H1 (cell line): ENCODE results near the gene PLA2G1B. TPM values are rescaled to one million over a fixed set of nuclear protein-coding genes. Genes with fewer than 3 reads are reported as not detected.

Experiments
- CHD1 ChIP-seq: IDR thresholded peaks from 2 replicates; pipeline ENCODE4 v1.6.1; 2012; ENCODE audit warnings: low read depth, low read length, improper control_type of control experiment
- CHD2 ChIP-seq: IDR thresholded peaks from 2 replicates; pipeline ENCODE4 v1.6.1; 2012; ENCODE audit warnings: low read length, improper control_type of control experiment
- GABPA ChIP-seq: IDR thresholded peaks from 2 replicates; pipeline ENCODE4 v1.6.1; 2011; ENCODE audit warnings: mild to moderate bottlenecking, low read length, moderate library complexity, borderline replicate concordance; ENCODE audit not compliant: insufficient read depth
- HDAC6 ChIP-seq: IDR thresholded peaks from one replicate; pipeline ENCODE4 v1.7.1; 2012; ENCODE audit warnings: low read depth, mild to moderate bottlenecking, inconsistent platforms, low read length, moderate library complexity
- NRF1 ChIP-seq: IDR thresholded peaks from 2 replicates; pipeline ENCODE4 v1.6.1; 2011; ENCODE audit warnings: mild to moderate bottlenecking, low read depth, low read length, improper control_type of control experiment
- SUZ12 ChIP-seq: fragments of 200-600 bp; sonication (generic); IDR thresholded peaks from 2 replicates; pipeline ENCODE4 v1.6.1; 2012; ENCODE audit warnings: mild to moderate bottlenecking, inconsistent platforms, low read length, moderate library complexity, mixed read lengths
- TBP ChIP-seq: IDR thresholded peaks from 2 replicates; pipeline ENCODE4 v1.6.1; 2011; ENCODE audit warnings: low read depth, low read length, improper control_type of control experiment
- TCF12 ChIP-seq: IDR thresholded peaks from 2 replicates; pipeline ENCODE4 v1.6.1; 2011; ENCODE audit warnings: low read depth, mild to moderate bottlenecking, low read length
- TEAD4 ChIP-seq: IDR thresholded peaks from 2 replicates; pipeline ENCODE4 v1.6.1; 2012; ENCODE audit warnings: low read depth, low read length, inconsistent platforms, mixed read lengths
- ZNF274 ChIP-seq: IDR thresholded peaks from 2 replicates; pipeline ENCODE4 v1.7.0; 2012; ENCODE audit warnings: low read length, borderline replicate concordance; ENCODE audit errors: extremely low read depth
- polyA plus RNA-seq, 7 experiments: library from polyadenylated mRNA; depleted of rRNA in 3 of 7; stranded (reverse) in 5 of 7; unstranded in 2 of 7; fragments of >200 nt in 5 of 7; fragments of 200-250 nt in 2 of 7; gene quantifications; 1 replicate in 5 of 7; 2 replicates in 1 of 7; 4 replicates in 1 of 7; pipeline versions ENCODE4 v1.2.1 to v1.2.3, GENCODE V29; 2011 to 2013; ENCODE audit warnings: missing spikeins in 2 of 7, mixed read lengths in 2 of 7
- total RNA-seq: library from RNA; stranded (reverse); fragmentation: NEBNext Ultra II Directional; extraction: Animal tissue kit (Norgen Biotek cat#: 25700); gene quantifications from 2 replicates; pipeline ENCODE4 v1.2.1, GENCODE V29; 2021
- TF ChIP-seq, protein P1 (sequence below): fragments of 300-600 bp; sonication (generic); IDR thresholded peaks from 2 replicates; pipeline ENCODE4 v1.7.1; 2012; ENCODE audit warnings: low read length, moderate library complexity, mild to moderate bottlenecking, inconsistent platforms; ENCODE audit not compliant: insufficient replicate concordance

The PLA2G1B gene
- total and polyA plus RNA-seq, 2 of the 8 experiments (the other 6 are each of a cell fraction or from before 2014, with no cell fraction given), result not detected

- TF ChIP-seq, protein P1, sequence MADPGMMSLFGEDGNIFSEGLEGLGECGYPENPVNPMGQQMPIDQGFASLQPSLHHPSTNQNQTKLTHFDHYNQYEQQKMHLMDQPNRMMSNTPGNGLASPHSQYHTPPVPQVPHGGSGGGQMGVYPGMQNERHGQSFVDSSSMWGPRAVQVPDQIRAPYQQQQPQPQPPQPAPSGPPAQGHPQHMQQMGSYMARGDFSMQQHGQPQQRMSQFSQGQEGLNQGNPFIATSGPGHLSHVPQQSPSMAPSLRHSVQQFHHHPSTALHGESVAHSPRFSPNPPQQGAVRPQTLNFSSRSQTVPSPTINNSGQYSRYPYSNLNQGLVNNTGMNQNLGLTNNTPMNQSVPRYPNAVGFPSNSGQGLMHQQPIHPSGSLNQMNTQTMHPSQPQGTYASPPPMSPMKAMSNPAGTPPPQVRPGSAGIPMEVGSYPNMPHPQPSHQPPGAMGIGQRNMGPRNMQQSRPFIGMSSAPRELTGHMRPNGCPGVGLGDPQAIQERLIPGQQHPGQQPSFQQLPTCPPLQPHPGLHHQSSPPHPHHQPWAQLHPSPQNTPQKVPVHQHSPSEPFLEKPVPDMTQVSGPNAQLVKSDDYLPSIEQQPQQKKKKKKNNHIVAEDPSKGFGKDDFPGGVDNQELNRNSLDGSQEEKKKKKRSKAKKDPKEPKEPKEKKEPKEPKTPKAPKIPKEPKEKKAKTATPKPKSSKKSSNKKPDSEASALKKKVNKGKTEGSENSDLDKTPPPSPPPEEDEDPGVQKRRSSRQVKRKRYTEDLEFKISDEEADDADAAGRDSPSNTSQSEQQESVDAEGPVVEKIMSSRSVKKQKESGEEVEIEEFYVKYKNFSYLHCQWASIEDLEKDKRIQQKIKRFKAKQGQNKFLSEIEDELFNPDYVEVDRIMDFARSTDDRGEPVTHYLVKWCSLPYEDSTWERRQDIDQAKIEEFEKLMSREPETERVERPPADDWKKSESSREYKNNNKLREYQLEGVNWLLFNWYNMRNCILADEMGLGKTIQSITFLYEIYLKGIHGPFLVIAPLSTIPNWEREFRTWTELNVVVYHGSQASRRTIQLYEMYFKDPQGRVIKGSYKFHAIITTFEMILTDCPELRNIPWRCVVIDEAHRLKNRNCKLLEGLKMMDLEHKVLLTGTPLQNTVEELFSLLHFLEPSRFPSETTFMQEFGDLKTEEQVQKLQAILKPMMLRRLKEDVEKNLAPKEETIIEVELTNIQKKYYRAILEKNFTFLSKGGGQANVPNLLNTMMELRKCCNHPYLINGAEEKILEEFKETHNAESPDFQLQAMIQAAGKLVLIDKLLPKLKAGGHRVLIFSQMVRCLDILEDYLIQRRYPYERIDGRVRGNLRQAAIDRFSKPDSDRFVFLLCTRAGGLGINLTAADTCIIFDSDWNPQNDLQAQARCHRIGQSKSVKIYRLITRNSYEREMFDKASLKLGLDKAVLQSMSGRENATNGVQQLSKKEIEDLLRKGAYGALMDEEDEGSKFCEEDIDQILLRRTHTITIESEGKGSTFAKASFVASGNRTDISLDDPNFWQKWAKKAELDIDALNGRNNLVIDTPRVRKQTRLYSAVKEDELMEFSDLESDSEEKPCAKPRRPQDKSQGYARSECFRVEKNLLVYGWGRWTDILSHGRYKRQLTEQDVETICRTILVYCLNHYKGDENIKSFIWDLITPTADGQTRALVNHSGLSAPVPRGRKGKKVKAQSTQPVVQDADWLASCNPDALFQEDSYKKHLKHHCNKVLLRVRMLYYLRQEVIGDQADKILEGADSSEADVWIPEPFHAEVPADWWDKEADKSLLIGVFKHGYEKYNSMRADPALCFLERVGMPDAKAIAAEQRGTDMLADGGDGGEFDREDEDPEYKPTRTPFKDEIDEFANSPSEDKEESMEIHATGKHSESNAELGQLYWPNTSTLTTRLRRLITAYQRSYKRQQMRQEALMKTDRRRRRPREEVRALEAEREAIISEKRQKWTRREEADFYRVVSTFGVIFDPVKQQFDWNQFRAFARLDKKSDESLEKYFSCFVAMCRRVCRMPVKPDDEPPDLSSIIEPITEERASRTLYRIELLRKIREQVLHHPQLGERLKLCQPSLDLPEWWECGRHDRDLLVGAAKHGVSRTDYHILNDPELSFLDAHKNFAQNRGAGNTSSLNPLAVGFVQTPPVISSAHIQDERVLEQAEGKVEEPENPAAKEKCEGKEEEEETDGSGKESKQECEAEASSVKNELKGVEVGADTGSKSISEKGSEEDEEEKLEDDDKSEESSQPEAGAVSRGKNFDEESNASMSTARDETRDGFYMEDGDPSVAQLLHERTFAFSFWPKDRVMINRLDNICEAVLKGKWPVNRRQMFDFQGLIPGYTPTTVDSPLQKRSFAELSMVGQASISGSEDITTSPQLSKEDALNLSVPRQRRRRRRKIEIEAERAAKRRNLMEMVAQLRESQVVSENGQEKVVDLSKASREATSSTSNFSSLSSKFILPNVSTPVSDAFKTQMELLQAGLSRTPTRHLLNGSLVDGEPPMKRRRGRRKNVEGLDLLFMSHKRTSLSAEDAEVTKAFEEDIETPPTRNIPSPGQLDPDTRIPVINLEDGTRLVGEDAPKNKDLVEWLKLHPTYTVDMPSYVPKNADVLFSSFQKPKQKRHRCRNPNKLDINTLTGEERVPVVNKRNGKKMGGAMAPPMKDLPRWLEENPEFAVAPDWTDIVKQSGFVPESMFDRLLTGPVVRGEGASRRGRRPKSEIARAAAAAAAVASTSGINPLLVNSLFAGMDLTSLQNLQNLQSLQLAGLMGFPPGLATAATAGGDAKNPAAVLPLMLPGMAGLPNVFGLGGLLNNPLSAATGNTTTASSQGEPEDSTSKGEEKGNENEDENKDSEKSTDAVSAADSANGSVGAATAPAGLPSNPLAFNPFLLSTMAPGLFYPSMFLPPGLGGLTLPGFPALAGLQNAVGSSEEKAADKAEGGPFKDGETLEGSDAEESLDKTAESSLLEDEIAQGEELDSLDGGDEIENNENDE, result no peak
- TF ChIP-seq CHD1 (no peak), NRF1 (peak; percentile 81), GABPA (no peak), TCF12 (no peak), TBP (peak; percentile 84), CHD2 (peak; percentile 30; the same call in 1 of the 2 replicates), HDAC6 (no peak), SUZ12 (no peak), TEAD4 (no peak), ZNF274 (no peak)
Measured at GRCh38 chr12:120317224-120318105, 10.1 kb downstream of the PLA2G1B start (continued).
